ENCODE measurements around the gene KNSTRN.

KNSTRN gene

DNA sequence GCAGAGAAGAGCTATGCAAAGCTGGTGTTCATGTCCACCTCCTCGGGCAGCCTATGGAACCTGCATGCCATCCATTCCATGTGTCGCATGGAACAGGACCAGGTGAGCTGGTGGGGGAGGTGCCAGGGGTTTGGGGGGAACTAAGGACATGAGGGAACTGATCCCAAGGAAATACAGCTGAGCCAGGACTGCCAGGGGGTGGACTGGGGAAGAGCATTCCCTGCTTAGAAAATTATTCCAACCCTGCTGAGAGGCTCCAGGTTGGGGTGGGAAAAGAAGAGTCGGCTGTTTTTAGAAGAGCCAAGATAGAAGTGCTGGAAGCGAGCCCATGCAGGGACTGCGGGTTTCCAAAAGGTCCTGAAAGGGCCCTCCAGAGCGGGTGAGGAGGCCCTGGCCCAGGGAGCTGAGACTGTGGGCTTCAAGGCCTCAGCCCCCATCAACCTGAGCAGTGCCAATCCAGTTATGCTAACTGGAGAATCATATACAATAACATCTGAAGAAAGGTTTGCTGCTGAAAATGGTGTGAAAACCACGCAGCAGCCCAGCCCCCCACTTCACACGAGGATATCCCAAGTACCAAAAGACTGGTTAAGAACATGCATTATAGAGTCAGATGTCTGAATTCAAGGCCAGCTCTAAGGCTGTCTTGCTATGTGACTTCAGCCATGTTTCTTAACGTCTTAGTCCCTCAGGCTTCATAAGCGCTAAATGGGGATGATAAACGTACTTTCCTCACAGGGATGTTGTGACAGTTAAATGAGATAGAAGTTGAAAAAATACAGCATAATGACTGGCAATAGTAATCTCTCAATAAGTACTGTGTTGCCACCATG, 16.7 kb upstream of the KNSTRN start:
- DNase-seq, result peak in 1 of 14 donors; percentile 36

- DNase-seq, result peak in 12 of 14 donors; percentile 26 to 91 (median 44)
Observed at GRCh38 chr15:40366457-40367370, 15.8 kb upstream of the KNSTRN start.

GRCh38 chr15:40367371-40367685, 15.2 kb upstream of the KNSTRN start:
- DNase-seq, result no peak

GRCh38 chr15:40367686-40368611, 14.6 kb upstream of the KNSTRN start:
- peak in 9 of 14 donors; percentile 38 to 83 (median 56) for DNase-seq

DNA sequence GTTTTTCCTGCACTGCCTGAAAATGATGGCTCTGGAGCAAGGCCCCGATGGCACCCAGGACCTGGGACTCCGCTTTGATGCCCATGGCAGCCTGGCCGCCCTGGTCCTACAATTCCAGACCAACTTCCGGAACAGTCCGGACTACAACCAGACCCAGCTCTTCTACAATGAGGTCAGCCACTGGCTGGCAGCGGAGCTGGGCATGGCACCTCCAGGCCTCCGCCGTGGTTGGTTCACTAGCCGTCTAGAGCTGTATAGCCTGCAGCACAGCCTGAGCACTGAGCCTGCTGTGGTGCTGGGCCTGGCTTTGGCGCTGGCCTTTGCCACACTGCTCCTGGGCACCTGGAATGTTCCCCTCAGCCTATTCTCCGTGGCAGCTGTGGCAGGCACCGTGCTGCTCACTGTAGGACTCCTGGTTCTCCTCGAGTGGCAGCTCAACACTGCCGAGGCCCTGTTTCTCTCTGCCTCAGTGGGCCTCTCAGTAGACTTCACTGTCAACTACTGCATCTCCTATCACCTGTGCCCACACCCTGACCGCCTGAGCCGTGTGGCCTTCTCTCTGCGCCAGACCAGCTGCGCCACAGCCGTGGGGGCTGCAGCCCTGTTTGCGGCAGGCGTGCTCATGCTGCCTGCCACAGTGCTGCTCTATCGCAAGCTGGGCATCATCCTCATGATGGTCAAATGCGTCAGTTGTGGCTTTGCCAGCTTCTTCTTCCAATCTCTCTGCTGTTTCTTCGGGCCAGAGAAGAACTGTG, 13.6 kb upstream of the KNSTRN start:
- DNase-seq, result peak in 1 of 14 donors; percentile 25

GRCh38 chr15:40369474-40369869, 13.0 kb upstream of the KNSTRN start:
- no peak for DNase-seq

GRCh38 chr15:40369971-40370370, 12.6 kb upstream of the KNSTRN start:
- DNase-seq, result no peak

- no peak for DNase-seq
Observed at GRCh38 chr15:40372981-40373380, 9.5 kb upstream of the KNSTRN start.

- DNase-seq, result no peak
Observed at GRCh38 chr15:40377606-40378005, 4.9 kb upstream of the KNSTRN start.

DNA sequence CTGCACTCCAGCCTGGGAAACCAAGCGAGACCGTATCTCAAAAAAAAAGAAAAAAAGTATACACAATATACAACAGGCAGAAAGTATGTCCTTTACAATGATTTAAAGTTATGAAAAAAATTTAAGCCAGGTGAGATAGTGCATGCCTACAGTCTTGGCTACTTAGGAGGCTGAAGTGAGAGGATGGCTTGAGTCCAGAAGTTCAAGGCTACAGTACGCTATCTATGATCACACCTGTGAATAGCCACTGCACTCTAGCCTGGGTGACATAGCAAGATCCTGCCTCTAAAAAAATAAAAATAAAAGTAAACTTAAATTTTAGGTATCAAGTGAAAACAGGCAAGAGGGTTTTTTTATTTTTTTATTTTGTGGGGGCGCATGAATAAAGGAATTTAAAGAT, 3.1 kb upstream of the KNSTRN start:
- DNase-seq, result no peak

- no peak for DNase-seq
Observed at GRCh38 chr15:40379853-40380252, 2.7 kb upstream of the KNSTRN start.

- DNase-seq, result no peak
Observed at GRCh38 chr15:40380636-40381035, 1.9 kb upstream of the KNSTRN start.

- DNase-seq, result no peak
Observed at GRCh38 chr15:40381818-40382529, 547 bp upstream of the KNSTRN start.

DNA sequence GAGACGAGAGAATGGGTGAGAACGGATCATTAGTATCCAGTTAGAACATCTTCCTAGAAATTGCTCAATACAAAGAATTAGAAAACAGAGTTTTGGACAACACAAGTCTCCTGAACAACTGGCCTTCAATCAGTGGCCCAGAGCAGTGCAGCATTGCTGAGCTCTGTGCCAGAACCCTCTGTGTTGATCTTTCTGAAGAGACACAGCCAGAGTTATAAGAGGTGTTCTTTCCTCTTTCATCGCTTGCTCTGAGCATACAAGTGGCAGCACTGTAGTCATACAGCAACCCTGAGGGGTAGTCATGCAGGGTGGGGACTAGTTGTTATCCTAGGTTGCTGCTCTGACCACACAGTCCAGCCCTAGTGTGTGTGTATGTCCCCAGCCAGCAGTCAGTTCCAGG, 4.0 kb downstream of the KNSTRN start:
- no peak for DNase-seq

- DNase-seq, result no peak
Observed at GRCh38 chr15:40388941-40389823, 6.7 kb downstream of the KNSTRN start.

- no peak for DNase-seq
Observed at GRCh38 chr15:40389824-40390595, 7.5 kb downstream of the KNSTRN start.

- DNase-seq, result no peak
Observed at GRCh38 chr15:40392986-40393948, 10.7 kb downstream of the KNSTRN start.

Measured in C1 segment of cervical spinal cord (tissue), 14 donors.